Keratinocyte (primary cell): Measurements from ENCODE around the gene FERMT3. TPM values are rescaled to one million over a fixed set of nuclear protein-coding genes. Genes with fewer than 3 reads are reported as not detected.

Experiments
- DNase-seq: peaks from one replicate; pipeline ENCODE4 v3.0.0-alpha.2; 2011; ENCODE audit warnings: low read depth, missing footprints, low spot score
- FAIRE-seq: peaks from 2 replicates; lab custom pipeline; 2011; peaks lifted over from hg19 to GRCh38; lab: Jason Lieb, UNC
- H2AFZ ChIP-seq: 2 replicates; pipeline ENCODE4 v1.6.0; 2012; ENCODE audit warnings: low read length, control low read depth, inconsistent platforms; ENCODE audit not compliant: control insufficient read depth
- H3K27ac ChIP-seq: 2 replicates; pipeline ENCODE4 v1.5.1; 2011; ENCODE audit warnings: low read length; ENCODE audit not compliant: control insufficient read depth, insufficient read depth
- H3K27me3 ChIP-seq: 3 replicates; pipeline ENCODE4 v1.6.0; 2011; ENCODE audit warnings: low read length; ENCODE audit not compliant: control insufficient read depth, insufficient read depth; ENCODE audit errors: extremely low read depth
- H3K36me3 ChIP-seq, 2 experiments: 2 replicates in 1 of 2; 3 replicates in 1 of 2; pipeline ENCODE4 v1.5.1; 2011; ENCODE audit warnings: low read length in 2 of 2, mild to moderate bottlenecking in 1 of 2; ENCODE audit not compliant: control insufficient read depth in 2 of 2, insufficient read depth in 2 of 2; ENCODE audit errors: extremely low read depth in 1 of 2
- H3K4me1 ChIP-seq: 3 replicates; pipeline ENCODE4 v1.5.1; 2011; ENCODE audit warnings: low read length; ENCODE audit not compliant: control insufficient read depth, insufficient read depth; ENCODE audit errors: extremely low read depth
- H3K4me2 ChIP-seq: 3 replicates; pipeline ENCODE4 v1.6.0; 2011; ENCODE audit warnings: low read depth, low read length; ENCODE audit not compliant: control insufficient read depth, insufficient read depth; ENCODE audit errors: extremely low read depth
- H3K4me3 ChIP-seq, 3 experiments: fragments of 200-600 bp in 1 of 3; sonication (generic) in 1 of 3; 2 replicates in 2 of 3; 3 replicates in 1 of 3; pipeline ENCODE4 v1.5.1; 2011 to 2016; ENCODE audit warnings: low read length in 3 of 3, mild to moderate bottlenecking in 3 of 3, control low read depth in 2 of 3, inconsistent platforms in 1 of 3, low read depth in 1 of 3, mixed read lengths in 1 of 3, mixed run types in 1 of 3, moderate library complexity in 1 of 3; ENCODE audit not compliant: control insufficient read depth in 2 of 3, insufficient read depth in 2 of 3; ENCODE audit errors: extremely low read depth in 1 of 3
- H3K79me2 ChIP-seq: 2 replicates; pipeline ENCODE4 v1.6.0; 2012; ENCODE audit warnings: low read length; ENCODE audit not compliant: control insufficient read depth, insufficient read depth
- H3K9ac ChIP-seq: 3 replicates; pipeline ENCODE4 v1.6.0; 2011; ENCODE audit warnings: low read length; ENCODE audit not compliant: control insufficient read depth, insufficient read depth; ENCODE audit errors: extremely low read depth
- H3K9me1 ChIP-seq: 3 replicates; pipeline ENCODE4 v1.6.0; 2011; ENCODE audit warnings: low read length; ENCODE audit not compliant: control insufficient read depth, insufficient read depth; ENCODE audit errors: extremely low read depth
- H3K9me3 ChIP-seq: 2 replicates; pipeline ENCODE4 v1.5.1; 2012; ENCODE audit warnings: low read depth, low read length; ENCODE audit not compliant: control insufficient read depth
- H4K20me1 ChIP-seq: 3 replicates; pipeline ENCODE4 v1.6.0; 2011; ENCODE audit warnings: low read length; ENCODE audit not compliant: control insufficient read depth, insufficient read depth; ENCODE audit errors: extremely low read depth
- EZH2 ChIP-seq: IDR thresholded peaks from one replicate; pipeline ENCODE4 v1.6.1; 2012; ENCODE audit warnings: inconsistent platforms, mild to moderate bottlenecking, low read length, moderate library complexity
- dilution Hi-C: fragments of 300-500 bp; cut with MboI; formaldehyde crosslinking; loops from one replicate; pipeline ENCODE4 v1.7.0; 2020; ENCODE audit warnings: low sequenced_read_pairs; ENCODE audit not compliant: extremely low pct_ligation_motif_present
- polyA plus RNA-seq, 5 experiments: library from polyadenylated mRNA; depleted of rRNA in 3 of 5; stranded (reverse) in 3 of 5; stranded (forward) in 1 of 5; unstranded in 1 of 5; fragments of >200 nt; gene quantifications; 1 replicate in 1 of 5; 2 replicates in 3 of 5; 3 replicates in 1 of 5; pipeline versions ENCODE4 v1.2.1 to v1.2.3, GENCODE V29; 2011 to 2012; ENCODE audit warnings: missing spikeins in 2 of 5, low read depth in 1 of 5, low replicate concordance in 1 of 5
- TF ChIP-seq, protein P1 (sequence below), 3 experiments: IDR thresholded peaks in 1 of 3; conservative IDR thresholded peaks in 1 of 3; optimal IDR thresholded peaks in 1 of 3; 2 replicates in 2 of 3; 3 replicates in 1 of 3; pipeline versions ENCODE3 to v1.5.1; 2011; ENCODE audit warnings: low read length in 3 of 3, mild to moderate bottlenecking in 3 of 3, moderate library complexity in 2 of 3, control low read depth in 1 of 3, inconsistent platforms in 1 of 3; ENCODE audit not compliant: insufficient read depth in 2 of 3; ENCODE audit errors: extremely low read depth in 1 of 3

Gene FERMT3
- polyA plus RNA-seq, 1 donor (not counting 4 experiments of a cell fraction or from before 2014, with no cell fraction given): 0.98 TPM

DNA sequence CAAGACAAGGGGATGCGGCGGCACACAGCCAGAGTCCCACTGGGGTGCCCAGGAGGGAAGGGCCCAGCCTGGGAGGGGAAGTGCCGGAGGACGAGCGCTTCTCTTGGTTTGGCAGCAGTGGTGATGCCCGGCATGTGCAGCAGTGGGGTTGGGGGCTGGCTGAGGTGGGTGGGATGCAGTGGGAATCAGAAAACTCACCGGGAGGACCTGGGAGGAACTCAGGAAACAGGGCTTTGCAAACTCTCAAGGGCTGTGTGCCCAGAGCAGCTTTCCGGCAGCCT is 3.0 kb downstream of the FERMT3 start:
- Histone ChIP-seq H3K36me3 (peaks cover 13 to 22% of the 10 kb centered on the region in 2 experiments), H3K9ac (no peak overlapping the region), H3K27ac (no peak overlapping the region), H3K9me1 (no peaks in the 10 kb centered on the region), H3K4me3 (no peak overlapping the region), H3K27me3 (no peaks in the 10 kb centered on the region), H3K4me2 (no peak overlapping the region), H3K9me3 (no peaks in the 10 kb centered on the region), H4K20me1 (peaks cover 6% of the 10 kb centered on the region), H3K79me2 (no peaks in the 10 kb centered on the region), H3K4me1 (no peaks in the 10 kb centered on the region), H2AFZ (no peak overlapping the region)
- dilution Hi-C loops: no loop called here
- FAIRE-seq: no peak
- TF ChIP-seq, protein P1, sequence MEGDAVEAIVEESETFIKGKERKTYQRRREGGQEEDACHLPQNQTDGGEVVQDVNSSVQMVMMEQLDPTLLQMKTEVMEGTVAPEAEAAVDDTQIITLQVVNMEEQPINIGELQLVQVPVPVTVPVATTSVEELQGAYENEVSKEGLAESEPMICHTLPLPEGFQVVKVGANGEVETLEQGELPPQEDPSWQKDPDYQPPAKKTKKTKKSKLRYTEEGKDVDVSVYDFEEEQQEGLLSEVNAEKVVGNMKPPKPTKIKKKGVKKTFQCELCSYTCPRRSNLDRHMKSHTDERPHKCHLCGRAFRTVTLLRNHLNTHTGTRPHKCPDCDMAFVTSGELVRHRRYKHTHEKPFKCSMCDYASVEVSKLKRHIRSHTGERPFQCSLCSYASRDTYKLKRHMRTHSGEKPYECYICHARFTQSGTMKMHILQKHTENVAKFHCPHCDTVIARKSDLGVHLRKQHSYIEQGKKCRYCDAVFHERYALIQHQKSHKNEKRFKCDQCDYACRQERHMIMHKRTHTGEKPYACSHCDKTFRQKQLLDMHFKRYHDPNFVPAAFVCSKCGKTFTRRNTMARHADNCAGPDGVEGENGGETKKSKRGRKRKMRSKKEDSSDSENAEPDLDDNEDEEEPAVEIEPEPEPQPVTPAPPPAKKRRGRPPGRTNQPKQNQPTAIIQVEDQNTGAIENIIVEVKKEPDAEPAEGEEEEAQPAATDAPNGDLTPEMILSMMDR (optimal IDR thresholded peaks at IDR 0.05 in 1 of 3, IDR thresholded peaks at IDR 0.05 in 1 of 3, conservative IDR thresholded peaks at IDR 0.05 in 1 of 3; ENCODE audit: extremely low read depth in 1 of 3, insufficient read depth in 2 of 3, low read length in 3 of 3): no peak
- no peak for TF ChIP-seq EZH2
- no peak for DNase-seq

DNA sequence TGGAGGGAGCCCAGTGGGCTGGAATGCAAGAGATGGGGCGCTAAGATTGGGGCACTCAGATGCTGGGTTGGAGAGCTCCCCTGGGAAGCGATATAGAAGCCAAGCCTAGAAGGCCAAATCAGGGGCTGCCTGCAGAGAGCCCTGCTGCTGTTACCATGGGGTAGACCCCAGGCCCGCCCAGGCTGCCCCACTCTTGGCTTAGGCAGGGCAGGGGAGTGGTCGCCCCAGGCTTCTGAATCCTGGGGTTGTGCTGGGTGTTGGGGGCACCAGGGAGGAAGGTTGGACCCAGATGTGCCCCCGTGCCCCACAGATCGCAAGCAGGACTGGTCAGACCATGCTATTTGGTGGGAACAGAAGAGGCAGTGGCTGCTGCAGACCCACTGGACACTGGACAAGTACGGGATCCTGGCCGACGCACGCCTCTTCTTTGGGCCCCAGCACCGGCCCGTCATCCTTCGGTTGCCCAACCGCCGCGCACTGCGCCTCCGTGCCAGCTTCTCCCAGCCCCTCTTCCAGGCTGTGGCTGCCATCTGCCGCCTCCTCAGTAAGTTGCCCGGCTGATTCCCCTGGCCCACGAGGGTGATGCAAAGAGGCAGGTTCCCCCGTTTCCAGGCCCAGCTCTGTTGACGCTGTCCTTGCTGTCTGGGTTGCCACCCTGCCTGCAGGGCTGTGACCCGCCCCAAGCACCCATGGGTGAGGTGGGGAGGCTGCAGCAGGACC is 3.9 kb downstream of the FERMT3 start:
- H3K36me3 ChIP-seq: peaks cover 10 to 21% of the 10 kb centered on the region in 2 experiments
- dilution Hi-C loops: no loop called here
- DNase-seq (no peak), FAIRE-seq (no peak)
- no peak overlapping the region for H3K4me3 ChIP-seq
- no peak overlapping the region for H3K4me2 ChIP-seq
- H3K9me3 ChIP-seq: no peaks in the 10 kb centered on the region
- TF ChIP-seq EZH2: no peak
- TF ChIP-seq, protein P1 (optimal IDR thresholded peaks at IDR 0.05 in 1 of 3, IDR thresholded peaks at IDR 0.05 in 1 of 3, conservative IDR thresholded peaks at IDR 0.05 in 1 of 3; ENCODE audit: extremely low read depth in 1 of 3, insufficient read depth in 2 of 3, low read length in 3 of 3): no peak
- no peak overlapping the region for H3K9ac ChIP-seq
- no peaks in the 10 kb centered on the region for H3K27me3 ChIP-seq
- H4K20me1 ChIP-seq: peaks cover 2% of the 10 kb centered on the region
- no peaks in the 10 kb centered on the region for H3K9me1 ChIP-seq
- no peak overlapping the region for H3K27ac ChIP-seq
- no peak overlapping the region for H2AFZ ChIP-seq
- no peaks in the 10 kb centered on the region for H3K4me1 ChIP-seq
- H3K79me2 ChIP-seq: no peaks in the 10 kb centered on the region
